SK-N-SH treated with all-trans-retinoic acid at 6 μM for 48 hours (cell line): ENCODE measurements around the gene OPHN1.

ENCODE experiments used
- TF ChIP-seq, protein P1 (sequence below): fragments of 250-450 bp; sonication (Bioruptor Pico); IDR thresholded peaks from 2 replicates; pipeline ENCODE4 v1.8.0; 2020; ENCODE audit warnings: mild to moderate bottlenecking, moderate library complexity, borderline replicate concordance
- TF ChIP-seq, protein P2 (sequence below): fragments of 250-450 bp; sonication (Bioruptor Pico); IDR thresholded peaks from 2 replicates; pipeline ENCODE4 v1.5.1; 2021; ENCODE audit warnings: mild to moderate bottlenecking, moderate library complexity

DNA sequence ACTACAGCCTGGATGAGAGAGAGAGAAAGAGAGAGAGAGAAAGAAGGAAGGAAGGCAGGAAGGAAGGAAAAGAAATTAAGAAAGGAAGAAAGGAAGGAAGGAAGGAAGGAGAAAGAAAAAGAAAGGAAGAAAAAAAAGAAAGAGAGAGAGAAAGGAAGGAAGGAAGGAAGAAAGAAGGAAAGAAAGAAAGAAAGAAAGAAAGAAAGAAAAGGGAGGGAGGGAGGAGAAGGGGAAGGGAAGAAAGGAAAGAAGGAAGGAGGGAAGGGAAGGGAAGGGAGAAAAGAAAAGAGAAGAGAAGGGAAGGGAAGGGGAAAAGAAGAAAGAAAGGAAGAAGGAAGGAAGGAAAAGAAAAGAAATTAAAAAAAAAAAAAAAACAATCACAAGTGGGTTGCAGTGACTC lies 146.3 kb downstream of the OPHN1 start:
- TF ChIP-seq, protein P1, sequence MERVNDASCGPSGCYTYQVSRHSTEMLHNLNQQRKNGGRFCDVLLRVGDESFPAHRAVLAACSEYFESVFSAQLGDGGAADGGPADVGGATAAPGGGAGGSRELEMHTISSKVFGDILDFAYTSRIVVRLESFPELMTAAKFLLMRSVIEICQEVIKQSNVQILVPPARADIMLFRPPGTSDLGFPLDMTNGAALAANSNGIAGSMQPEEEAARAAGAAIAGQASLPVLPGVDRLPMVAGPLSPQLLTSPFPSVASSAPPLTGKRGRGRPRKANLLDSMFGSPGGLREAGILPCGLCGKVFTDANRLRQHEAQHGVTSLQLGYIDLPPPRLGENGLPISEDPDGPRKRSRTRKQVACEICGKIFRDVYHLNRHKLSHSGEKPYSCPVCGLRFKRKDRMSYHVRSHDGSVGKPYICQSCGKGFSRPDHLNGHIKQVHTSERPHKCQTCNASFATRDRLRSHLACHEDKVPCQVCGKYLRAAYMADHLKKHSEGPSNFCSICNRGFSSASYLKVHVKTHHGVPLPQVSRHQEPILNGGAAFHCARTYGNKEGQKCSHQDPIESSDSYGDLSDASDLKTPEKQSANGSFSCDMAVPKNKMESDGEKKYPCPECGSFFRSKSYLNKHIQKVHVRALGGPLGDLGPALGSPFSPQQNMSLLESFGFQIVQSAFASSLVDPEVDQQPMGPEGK (CRISPR knock-in tag): no peak
- TF ChIP-seq, protein P2, sequence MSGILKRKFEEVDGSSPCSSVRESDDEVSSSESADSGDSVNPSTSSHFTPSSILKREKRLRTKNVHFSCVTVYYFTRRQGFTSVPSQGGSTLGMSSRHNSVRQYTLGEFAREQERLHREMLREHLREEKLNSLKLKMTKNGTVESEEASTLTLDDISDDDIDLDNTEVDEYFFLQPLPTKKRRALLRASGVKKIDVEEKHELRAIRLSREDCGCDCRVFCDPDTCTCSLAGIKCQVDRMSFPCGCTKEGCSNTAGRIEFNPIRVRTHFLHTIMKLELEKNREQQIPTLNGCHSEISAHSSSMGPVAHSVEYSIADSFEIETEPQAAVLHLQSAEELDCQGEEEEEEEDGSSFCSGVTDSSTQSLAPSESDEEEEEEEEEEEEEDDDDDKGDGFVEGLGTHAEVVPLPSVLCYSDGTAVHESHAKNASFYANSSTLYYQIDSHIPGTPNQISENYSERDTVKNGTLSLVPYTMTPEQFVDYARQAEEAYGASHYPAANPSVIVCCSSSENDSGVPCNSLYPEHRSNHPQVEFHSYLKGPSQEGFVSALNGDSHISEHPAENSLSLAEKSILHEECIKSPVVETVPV (CRISPR knock-in tag): no peak
